CD14-positive monocyte (primary cell): ENCODE data around the gene CLCNKA. TPM values are rescaled to one million over a fixed set of nuclear protein-coding genes. Genes with fewer than 3 reads are reported as not detected.

ENCODE experiments used
- DNase-seq, 3 donors: peaks; one replicate each; pipeline ENCODE4 v3.0.0-alpha.2; 2011 to 2022
- H2AFZ ChIP-seq: 2 replicates; pipeline ENCODE4 v1.6.0; 2012; ENCODE audit warnings: mild to moderate bottlenecking, low read depth, low read length, inconsistent platforms; ENCODE audit not compliant: insufficient read depth, poor library complexity, severe bottlenecking
- H3K27ac ChIP-seq, 2 donors: 1 replicate in 1 of 2; 2 replicates in 1 of 2; pipeline ENCODE4 v1.5.1; 2012 to 2013; ENCODE audit warnings: low read length in 2 of 2, control low read depth in 1 of 2, inconsistent platforms in 1 of 2, low read depth in 1 of 2, mild to moderate bottlenecking in 1 of 2
- H3K27me3 ChIP-seq, 2 donors: one replicate each; pipeline versions ENCODE4 v1.6.0 to v1.6.1; 2011 to 2013; ENCODE audit warnings: low read length in 2 of 2; ENCODE audit not compliant: control insufficient read depth in 2 of 2, insufficient read depth in 2 of 2
- H3K36me3 ChIP-seq, 2 donors: replicated peaks in 1 of 2; 1 replicate in 1 of 2; 2 replicates in 1 of 2; pipeline versions ENCODE4 v1.5.1 to v1.6.1; 2012 to 2013; ENCODE audit warnings: low read length in 2 of 2, control low read depth in 1 of 2, inconsistent platforms in 1 of 2, mild to moderate bottlenecking in 1 of 2; ENCODE audit not compliant: insufficient read depth in 2 of 2, control insufficient read depth in 1 of 2
- H3K4me1 ChIP-seq, 2 donors: 1 replicate in 1 of 2; 2 replicates in 1 of 2; pipeline versions ENCODE4 v1.5.1 to v1.6.1; 2012 to 2013; ENCODE audit warnings: low read length in 2 of 2, control low read depth in 1 of 2, inconsistent platforms in 1 of 2, mild to moderate bottlenecking in 1 of 2, moderate library complexity in 1 of 2; ENCODE audit not compliant: insufficient read depth in 2 of 2, control insufficient read depth in 1 of 2
- H3K4me2 ChIP-seq: replicated peaks from 2 replicates; pipeline ENCODE3; 2012; ENCODE audit warnings: low read length, moderate library complexity, mild to moderate bottlenecking; ENCODE audit not compliant: poor library complexity, severe bottlenecking; ENCODE audit errors: extremely low read depth
- H3K4me3 ChIP-seq, 3 experiments: fragments of 200-600 bp in 1 of 3; sonication (generic) in 1 of 3; replicated peaks in 1 of 3; 1 replicate in 2 of 3; 2 replicates in 1 of 3; pipeline ENCODE4 v1.5.1; 2011 to 2013; ENCODE audit warnings: low read length in 3 of 3, mild to moderate bottlenecking in 3 of 3, control low read depth in 2 of 3, low read depth in 2 of 3, inconsistent platforms in 1 of 3, moderate library complexity in 1 of 3
- H3K79me2 ChIP-seq: 2 replicates; pipeline ENCODE4 v1.6.0; 2012; ENCODE audit warnings: mild to moderate bottlenecking, control low read depth, inconsistent platforms, low read length, moderate library complexity; ENCODE audit not compliant: insufficient read depth
- H3K9ac ChIP-seq: 2 replicates; pipeline ENCODE4 v1.6.0; 2017; ENCODE audit warnings: low read length, mild to moderate bottlenecking; ENCODE audit not compliant: insufficient read depth, poor library complexity, severe bottlenecking
- H3K9me3 ChIP-seq, 2 donors: replicated peaks in 1 of 2; 1 replicate in 1 of 2; 2 replicates in 1 of 2; pipeline versions ENCODE4 v1.5.1 to v1.6.1; 2012 to 2013; ENCODE audit warnings: low read length in 2 of 2, control low read depth in 1 of 2; ENCODE audit not compliant: control insufficient read depth in 1 of 2, insufficient read depth in 1 of 2
- H4K20me1 ChIP-seq: 2 replicates; pipeline ENCODE4 v1.6.0; 2012; ENCODE audit warnings: mild to moderate bottlenecking, low read length, control low read depth, moderate library complexity; ENCODE audit not compliant: insufficient read depth
- H3K27ac Mint-ChIP-seq, 7 donors: one replicate each; pipeline ENCODE4 v1.8.0; 2020; ENCODE audit warnings: mild to moderate bottlenecking in 7 of 7, mixed read lengths in 7 of 7, moderate library complexity in 6 of 7, inconsistent platforms in 2 of 7
- H3K27me3 Mint-ChIP-seq, 3 donors: one replicate each; pipeline ENCODE4 v1.8.0; 2021 to 2022; ENCODE audit warnings: low read depth in 3 of 3, mild to moderate bottlenecking in 3 of 3, mixed read lengths in 3 of 3, moderate library complexity in 3 of 3, inconsistent platforms in 1 of 3
- H3K36me3 Mint-ChIP-seq, 2 donors: one replicate each; pipeline ENCODE4 v1.8.0; 2020; ENCODE audit warnings: mixed read lengths in 2 of 2, inconsistent platforms in 1 of 2, mild to moderate bottlenecking in 1 of 2
- H3K4me1 Mint-ChIP-seq: one replicate; pipeline ENCODE4 v1.8.0; 2020; ENCODE audit warnings: mild to moderate bottlenecking, mixed read lengths
- H3K4me3 Mint-ChIP-seq, 2 donors: one replicate each; pipeline ENCODE4 v1.8.0; 2020; ENCODE audit warnings: mild to moderate bottlenecking in 2 of 2, mixed read lengths in 2 of 2, moderate library complexity in 1 of 2
- H3K9me3 Mint-ChIP-seq, 7 donors: one replicate each; pipeline ENCODE4 v1.8.0; 2020 to 2022; ENCODE audit warnings: mixed read lengths in 7 of 7, mild to moderate bottlenecking in 6 of 7, moderate library complexity in 6 of 7, inconsistent platforms in 2 of 7
- WGBS: methylation state at CpG from one replicate; pipeline ENCODE4 v1.1.5; 2013; ENCODE audit warnings: missing lambda C conversion rate; ENCODE audit not compliant: insufficient coverage; 5-methylcytosine and 5-hydroxymethylcytosine counted together
- intact Hi-C, 2 donors: fragments of 100-400 bp; cut with micrococcal nuclease; formaldehyde crosslinking; loops; one replicate each; pipeline versions ENCODE4 v1.15.0 to v1.15.1; 2023
- polyA plus RNA-seq, 3 donors: library from polyadenylated mRNA; depleted of rRNA in 1 of 3; unstranded in 2 of 3; stranded (reverse) in 1 of 3; fragments of 300-500 nt in 2 of 3; fragments of >200 nt in 1 of 3; fragmentation: Illumina TruSeq in 2 of 3; gene quantifications; 1 replicate in 2 of 3; 2 replicates in 1 of 3; pipeline ENCODE4 v1.2.3, GENCODE V29; 2012 to 2021
- TF ChIP-seq, protein P1 (sequence below): fragments of 200-600 bp; IDR thresholded peaks from one replicate; pipeline ENCODE4 v1.8.0; 2022; ENCODE audit warnings: antibody characterized with exemption, mild to moderate bottlenecking

Gene CLCNKA
- polyA plus RNA-seq, 3 donors = 0.07 TPM; not detected in 2

DNA sequence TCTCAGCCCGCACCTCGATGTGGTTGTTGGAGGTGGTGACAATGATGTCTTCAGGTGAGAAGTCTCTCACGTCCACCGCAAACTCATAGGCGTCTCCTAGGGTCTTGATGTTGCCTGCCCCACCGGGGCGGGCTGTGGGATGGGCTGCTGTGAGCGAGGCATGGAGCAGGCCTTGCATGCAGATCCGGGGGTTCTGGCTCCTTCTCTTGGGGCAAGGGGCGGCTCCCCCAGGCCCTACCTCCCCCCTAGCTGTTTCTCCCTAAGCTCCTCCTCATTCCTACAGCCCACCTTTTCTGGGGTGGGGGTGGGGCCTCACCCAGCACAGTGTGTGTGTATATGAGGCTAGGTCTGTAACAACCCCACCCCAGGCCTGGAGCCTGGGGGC, 4.8 kb upstream of the CLCNKA start:
- no peak overlapping the region for H3K4me3 ChIP-seq
- no peak overlapping the region for H2AFZ ChIP-seq
- no peak overlapping the region for H3K4me2 ChIP-seq
- no peak for DNase-seq
- no peaks in the 10 kb centered on the region for H3K36me3 ChIP-seq
- Mint-ChIP-seq H3K9me3 (no peaks in the 10 kb centered on the region), H3K4me1 (peaks cover 14% of the 10 kb centered on the region), H3K27ac (no peak overlapping the region), H3K4me3 (no peak overlapping the region), H3K27me3 (peaks cover 12 to 26% (median 21%) of the 10 kb centered on the region in 3 donors), H3K36me3 (no peaks in the 10 kb centered on the region)
- H3K4me1 ChIP-seq = peaks cover 13 to 21% of the 10 kb centered on the region in 2 donors
- H3K27me3 ChIP-seq = no peaks in the 10 kb centered on the region
- intact Hi-C loops = loop anchor here in 1 of 2 donors (10.0 kb wide), 1 partner anchor 168 kb away; no protein-coding TSS in a partner anchor
- WGBS = 93% methylated on average over 6 of the region's 10 CpGs
- no peaks in the 10 kb centered on the region for H4K20me1 ChIP-seq
- H3K27ac ChIP-seq = no peak overlapping the region
- TF ChIP-seq, protein P1, sequence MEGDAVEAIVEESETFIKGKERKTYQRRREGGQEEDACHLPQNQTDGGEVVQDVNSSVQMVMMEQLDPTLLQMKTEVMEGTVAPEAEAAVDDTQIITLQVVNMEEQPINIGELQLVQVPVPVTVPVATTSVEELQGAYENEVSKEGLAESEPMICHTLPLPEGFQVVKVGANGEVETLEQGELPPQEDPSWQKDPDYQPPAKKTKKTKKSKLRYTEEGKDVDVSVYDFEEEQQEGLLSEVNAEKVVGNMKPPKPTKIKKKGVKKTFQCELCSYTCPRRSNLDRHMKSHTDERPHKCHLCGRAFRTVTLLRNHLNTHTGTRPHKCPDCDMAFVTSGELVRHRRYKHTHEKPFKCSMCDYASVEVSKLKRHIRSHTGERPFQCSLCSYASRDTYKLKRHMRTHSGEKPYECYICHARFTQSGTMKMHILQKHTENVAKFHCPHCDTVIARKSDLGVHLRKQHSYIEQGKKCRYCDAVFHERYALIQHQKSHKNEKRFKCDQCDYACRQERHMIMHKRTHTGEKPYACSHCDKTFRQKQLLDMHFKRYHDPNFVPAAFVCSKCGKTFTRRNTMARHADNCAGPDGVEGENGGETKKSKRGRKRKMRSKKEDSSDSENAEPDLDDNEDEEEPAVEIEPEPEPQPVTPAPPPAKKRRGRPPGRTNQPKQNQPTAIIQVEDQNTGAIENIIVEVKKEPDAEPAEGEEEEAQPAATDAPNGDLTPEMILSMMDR = no peak
- H3K79me2 ChIP-seq = no peaks in the 10 kb centered on the region
- H3K9ac ChIP-seq = no peak overlapping the region
- no peaks in the 10 kb centered on the region for H3K9me3 ChIP-seq

DNA sequence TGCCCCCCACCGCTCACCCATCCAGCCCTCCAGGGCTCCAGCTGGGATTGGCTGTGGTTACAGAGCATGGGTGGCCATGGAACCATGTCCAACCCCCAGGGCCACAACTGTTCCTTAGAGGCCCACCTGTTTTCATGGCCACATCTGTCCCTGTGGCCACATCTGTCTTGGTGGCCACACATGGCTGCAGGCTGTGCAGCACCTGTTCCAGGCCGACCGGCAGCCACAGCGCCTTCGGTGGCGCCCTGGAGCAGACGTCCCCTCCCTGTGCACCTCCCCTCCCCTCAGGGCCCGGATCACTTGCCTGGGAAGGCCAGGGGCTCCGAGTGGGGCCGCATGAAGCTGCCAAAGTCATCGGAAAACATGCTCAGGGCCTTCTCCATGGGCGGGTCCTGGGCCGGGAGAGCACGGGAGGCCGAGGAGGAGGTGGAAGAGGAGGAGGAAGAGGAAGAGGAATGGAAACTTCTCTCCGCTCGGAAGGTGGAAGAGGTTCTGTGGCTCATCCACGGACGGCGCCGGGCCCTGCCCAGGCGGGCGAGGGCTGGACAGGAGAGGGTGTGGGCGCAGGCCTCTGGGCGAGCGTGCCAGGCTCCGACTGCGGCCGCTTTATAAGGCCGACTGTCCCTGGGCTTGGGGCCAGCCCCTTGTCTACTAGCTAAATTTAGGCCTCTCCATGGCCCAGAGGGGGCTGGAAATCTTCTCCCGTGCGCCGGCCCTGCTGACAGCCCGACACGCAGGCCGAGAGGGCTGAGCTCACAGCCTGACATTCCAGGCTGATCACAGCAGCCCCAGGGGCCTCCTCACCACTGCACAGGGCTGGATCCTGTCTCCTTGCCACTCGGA, 4.2 kb upstream of the CLCNKA start, which contains the start of gene HSPB7:
HSPB7 (minus strand) TSS at position 583 of the 843 bp plus-strand sequence; CDS start at position 503, 80 bp downstream.
- no peak for DNase-seq
- Histone ChIP-seq H3K36me3 (no peaks in the 10 kb centered on the region), H3K79me2 (no peaks in the 10 kb centered on the region), H3K4me2 (no peak within 1 kb of the TSS), H3K27ac (no peak within 1 kb of the TSS), H3K9me3 (no peaks in the 10 kb centered on the region), H2AFZ (peak within 1 kb of the TSS; percentile 53), H3K9ac (peak within 1 kb of the TSS; percentile 15), H3K4me1 (peaks cover 7 to 15% of the 10 kb centered on the region in 2 donors), H4K20me1 (no peaks in the 10 kb centered on the region), H3K4me3 (no peak within 1 kb of the TSS), H3K27me3 (no peaks in the 10 kb centered on the region)
- WGBS = 70% methylated on average over 25 of the region's 37 CpGs
- Mint-ChIP-seq H3K36me3 (no peaks in the 10 kb centered on the region), H3K27ac (no peak within 1 kb of the TSS), H3K27me3 (peaks cover 9 to 28% (median 22%) of the 10 kb centered on the region in 3 donors), H3K4me1 (peaks cover 8% of the 10 kb centered on the region), H3K4me3 (peak within 1 kb of the TSS in 1 of 2 donors; percentile 63), H3K9me3 (no peaks in the 10 kb centered on the region)
- intact Hi-C loops = loop anchor here in 1 of 2 donors (10.0 kb wide), 1 partner anchor 167 kb away; no protein-coding TSS in a partner anchor
- TF ChIP-seq, protein P1 = no peak
